ENCODE data around the gene MYO3A.
"Not testable (repeated sequence)": the region's sequence is repeated elsewhere in the genome, so short reads cannot be mapped to it uniquely, and the experiment has no call there.

DNA sequence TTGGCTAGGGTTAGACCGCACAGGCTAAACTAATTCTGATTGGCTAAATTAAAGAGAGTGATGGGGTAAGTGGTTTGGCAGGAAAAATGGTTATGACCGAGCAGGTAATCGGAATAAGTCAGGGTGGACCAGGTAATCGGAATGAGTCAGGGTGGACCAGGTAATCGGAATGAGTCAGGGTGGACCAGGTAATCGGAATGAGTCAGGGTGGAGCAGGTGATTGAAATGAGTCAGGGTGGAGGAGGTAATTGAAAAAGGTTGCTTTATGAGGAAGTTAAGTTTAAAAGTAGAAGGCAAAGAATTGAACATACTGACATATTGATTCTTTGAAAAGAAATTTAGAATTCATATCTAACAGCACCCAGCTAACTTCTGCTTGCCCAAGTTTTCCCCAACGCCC lies 68.4 kb downstream of the MYO3A start:
- TF ChIP-seq, protein P1, sequence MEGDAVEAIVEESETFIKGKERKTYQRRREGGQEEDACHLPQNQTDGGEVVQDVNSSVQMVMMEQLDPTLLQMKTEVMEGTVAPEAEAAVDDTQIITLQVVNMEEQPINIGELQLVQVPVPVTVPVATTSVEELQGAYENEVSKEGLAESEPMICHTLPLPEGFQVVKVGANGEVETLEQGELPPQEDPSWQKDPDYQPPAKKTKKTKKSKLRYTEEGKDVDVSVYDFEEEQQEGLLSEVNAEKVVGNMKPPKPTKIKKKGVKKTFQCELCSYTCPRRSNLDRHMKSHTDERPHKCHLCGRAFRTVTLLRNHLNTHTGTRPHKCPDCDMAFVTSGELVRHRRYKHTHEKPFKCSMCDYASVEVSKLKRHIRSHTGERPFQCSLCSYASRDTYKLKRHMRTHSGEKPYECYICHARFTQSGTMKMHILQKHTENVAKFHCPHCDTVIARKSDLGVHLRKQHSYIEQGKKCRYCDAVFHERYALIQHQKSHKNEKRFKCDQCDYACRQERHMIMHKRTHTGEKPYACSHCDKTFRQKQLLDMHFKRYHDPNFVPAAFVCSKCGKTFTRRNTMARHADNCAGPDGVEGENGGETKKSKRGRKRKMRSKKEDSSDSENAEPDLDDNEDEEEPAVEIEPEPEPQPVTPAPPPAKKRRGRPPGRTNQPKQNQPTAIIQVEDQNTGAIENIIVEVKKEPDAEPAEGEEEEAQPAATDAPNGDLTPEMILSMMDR (IDR thresholded peaks at IDR 0.05): not testable (repeated sequence)
- TF ChIP-seq POLR2AphosphoS5, POLR2A (IDR thresholded peaks at IDR 0.05): not testable (repeated sequence)
